ENCODE measurements around the gene PHF14.

The PHF14 gene

GRCh38 chr7:11216276-11216675 is 242.6 kb downstream of the PHF14 start:
- DNase-seq = no peak

- no peak for DNase-seq
Observed at GRCh38 chr7:11217848-11218565, 244.3 kb downstream of the PHF14 start.

Data from GDM1 (cell line).